CD8-positive, alpha-beta memory T cell (primary cell): ENCODE data around the gene CEP72. TPM values are rescaled to one million over a fixed set of nuclear protein-coding genes. Genes with fewer than 3 reads are reported as not detected.
"Not testable (repeated sequence)": the region's sequence is repeated elsewhere in the genome, so short reads cannot be mapped to it uniquely, and the experiment has no call there.

Experiments used
- CTCF ChIA-PET: fragments of 350-600 bp; sonication (Branson Sonifier 250); formaldehyde crosslinking; loops from one replicate; lab custom pipeline; 2021; ENCODE audit warnings: antibody characterized with exemption; lab: Charles Lee
- POLR2A ChIA-PET: fragments of 350-600 bp; sonication (Branson Sonifier 250); formaldehyde crosslinking; loops from one replicate; lab custom pipeline; 2021; ENCODE audit warnings: antibody characterized with exemption; lab: Charles Lee
- DNase-seq, 5 donors: peaks; one replicate each; pipeline versions ENCODE4 v3.0.0 to v3.0.0-alpha.2; 2020 to 2022; ENCODE audit warnings: mixed read lengths in 1 of 5
- H3K27ac ChIP-seq: one replicate; pipeline ENCODE4 v1.7.0; 2013; ENCODE audit warnings: low read depth, mild to moderate bottlenecking, low read length, moderate library complexity
- H3K27me3 ChIP-seq: 2 replicates; pipeline ENCODE4 v1.7.0; 2013; ENCODE audit warnings: low read length, mild to moderate bottlenecking; ENCODE audit not compliant: insufficient read depth, poor library complexity, severe bottlenecking
- H3K36me3 ChIP-seq: 2 replicates; pipeline ENCODE4 v1.7.0; 2013; ENCODE audit warnings: mild to moderate bottlenecking, low read length, moderate library complexity; ENCODE audit not compliant: insufficient read depth
- H3K4me1 ChIP-seq: 2 replicates; pipeline ENCODE4 v1.7.0; 2013; ENCODE audit warnings: mild to moderate bottlenecking, low read length, moderate library complexity; ENCODE audit not compliant: insufficient read depth
- H3K4me3 ChIP-seq: 2 replicates; pipeline ENCODE4 v1.7.0; 2013; ENCODE audit warnings: mild to moderate bottlenecking, low read length
- H3K9me3 ChIP-seq: 2 replicates; pipeline ENCODE4 v1.7.0; 2013; ENCODE audit warnings: mild to moderate bottlenecking, low read length
- H3K27ac Mint-ChIP-seq, 8 donors: one replicate each; pipeline ENCODE4 v1.8.0; 2020 to 2021; ENCODE audit warnings: mixed read lengths in 8 of 8, mild to moderate bottlenecking in 6 of 8, inconsistent platforms in 3 of 8, moderate library complexity in 3 of 8
- H3K27me3 Mint-ChIP-seq, 2 donors: one replicate each; pipeline ENCODE4 v1.8.0; 2020 to 2021; ENCODE audit warnings: mixed read lengths in 2 of 2, mild to moderate bottlenecking in 1 of 2, moderate library complexity in 1 of 2
- H3K36me3 Mint-ChIP-seq, 3 donors: one replicate each; pipeline ENCODE4 v1.8.0; 2020 to 2021; ENCODE audit warnings: mixed read lengths in 3 of 3, inconsistent platforms in 1 of 3, mild to moderate bottlenecking in 1 of 3
- H3K4me1 Mint-ChIP-seq, 3 donors: one replicate each; pipeline ENCODE4 v1.8.0; 2020 to 2021; ENCODE audit warnings: mixed read lengths in 3 of 3, inconsistent platforms in 1 of 3, mild to moderate bottlenecking in 1 of 3
- H3K4me3 Mint-ChIP-seq, 7 donors: one replicate each; pipeline ENCODE4 v1.8.0; 2020 to 2021; ENCODE audit warnings: mixed read lengths in 7 of 7, mild to moderate bottlenecking in 6 of 7, moderate library complexity in 4 of 7, inconsistent platforms in 2 of 7
- H3K9me3 Mint-ChIP-seq, 5 donors: one replicate each; pipeline ENCODE4 v1.8.0; 2020 to 2022; ENCODE audit warnings: mixed read lengths in 5 of 5, mild to moderate bottlenecking in 3 of 5, moderate library complexity in 2 of 5, inconsistent platforms in 1 of 5
- polyA plus RNA-seq: library from polyadenylated mRNA; unstranded; fragments of 300-500 nt; fragmentation: Illumina TruSeq; gene quantifications from one replicate; pipeline ENCODE4 v1.2.3, GENCODE V29; 2021
- total RNA-seq, 2 experiments: library from RNA; stranded (reverse); gene quantifications; one replicate each; pipeline ENCODE4 v1.2.3, GENCODE V29; 2021

The CEP72 gene
- total and polyA plus RNA-seq, 3 experiments from 2014 or later = 4.2 to 21.0 (median 20.0) TPM

DNA sequence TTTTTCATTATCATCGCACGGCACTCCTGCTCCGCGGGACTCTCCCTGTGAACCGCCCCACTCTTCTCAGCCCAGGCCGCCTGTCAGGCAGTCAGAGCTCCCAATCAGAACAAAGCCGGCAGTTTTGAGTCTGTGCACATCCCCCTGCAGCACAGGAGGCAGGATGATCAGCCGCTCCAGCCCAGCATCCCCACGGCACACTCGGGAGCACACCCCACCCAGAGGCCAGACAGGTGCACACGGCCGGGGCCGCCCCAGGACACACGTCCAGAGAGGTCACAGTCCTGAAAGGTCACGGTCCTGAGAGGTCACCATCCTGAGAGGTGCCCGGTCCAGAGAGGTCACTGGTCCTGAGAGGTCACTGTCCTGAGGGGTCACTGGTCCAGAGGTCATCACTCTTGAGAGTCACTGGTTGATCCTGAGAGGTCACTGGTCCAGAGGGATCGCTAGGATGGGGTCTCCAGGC, 72.6 kb downstream of the CEP72 start:
- ChIA-PET POLR2A (no interaction called here), CTCF (no interaction called here)
- Mint-ChIP-seq H3K4me1 (no peaks in the 10 kb centered on the region), H3K9me3 (no peaks in the 10 kb centered on the region), H3K4me3 (no peak overlapping the region), H3K27ac (no peak overlapping the region), H3K36me3 (no peaks in the 10 kb centered on the region), H3K27me3 (peaks cover 2 to 4% of the 10 kb centered on the region in 2 donors)
- Histone ChIP-seq H3K27ac (no peak overlapping the region), H3K4me3 (no peak overlapping the region), H3K27me3 (no peaks in the 10 kb centered on the region), H3K36me3 (no peaks in the 10 kb centered on the region), H3K4me1 (no peaks in the 10 kb centered on the region), H3K9me3 (no peaks in the 10 kb centered on the region)
- no peak for DNase-seq

DNA sequence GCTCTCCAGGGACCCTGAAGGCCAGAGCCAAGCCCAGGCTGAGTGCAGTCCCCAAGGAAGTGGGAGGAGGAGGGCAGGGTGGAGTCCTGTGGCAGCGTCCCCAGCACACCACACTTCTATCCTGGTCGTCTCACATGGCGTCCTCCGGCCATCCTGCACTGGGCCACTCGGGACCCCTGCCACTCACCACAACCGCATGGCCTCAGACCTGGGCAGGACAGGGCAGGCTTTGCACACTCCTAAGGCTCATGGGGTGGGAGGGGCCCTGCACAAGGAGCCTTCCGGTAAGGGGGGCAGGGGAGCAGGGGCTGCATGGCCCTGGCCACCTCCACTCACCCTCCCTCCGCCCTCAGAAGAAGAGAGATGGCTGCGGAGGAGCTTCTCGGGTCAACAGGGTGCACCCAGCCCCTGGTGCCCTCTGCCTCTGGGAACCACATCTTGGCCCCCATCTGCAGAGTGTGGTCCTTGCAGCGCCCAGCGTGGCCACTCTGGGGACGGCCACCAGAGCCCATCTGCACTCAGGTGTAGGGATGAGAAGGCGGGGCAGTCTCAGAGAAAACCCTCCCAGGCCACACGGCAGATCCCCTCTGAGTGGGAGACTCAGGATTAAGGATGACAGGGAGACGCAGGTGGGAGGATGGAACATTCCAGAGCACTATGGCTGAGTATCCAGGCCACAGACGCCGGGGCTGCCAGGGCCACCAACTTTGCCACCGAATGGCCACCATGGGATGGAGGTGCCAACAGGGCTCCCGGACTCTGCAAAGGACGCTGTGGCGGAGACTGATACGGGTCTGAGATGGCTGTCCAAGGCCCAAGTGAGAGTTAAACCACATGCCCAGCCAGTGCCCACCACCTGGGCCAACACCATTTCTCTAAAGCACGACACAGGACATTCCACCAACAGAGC, 73.4 kb downstream of the CEP72 start:
- H3K4me3 ChIP-seq = no peak overlapping the region
- ChIA-PET POLR2A (no interaction called here), CTCF (no interaction called here)
- Mint-ChIP-seq H3K27me3 (peaks cover 2 to 4% of the 10 kb centered on the region in 2 donors), H3K27ac (no peak overlapping the region), H3K9me3 (no peaks in the 10 kb centered on the region), H3K4me1 (no peaks in the 10 kb centered on the region), H3K4me3 (no peak overlapping the region), H3K36me3 (no peaks in the 10 kb centered on the region)
- no peaks in the 10 kb centered on the region for H3K36me3 ChIP-seq
- H3K27me3 ChIP-seq = no peaks in the 10 kb centered on the region
- no peak overlapping the region for H3K27ac ChIP-seq
- DNase-seq = no peak
- H3K4me1 ChIP-seq = no peaks in the 10 kb centered on the region
- no peaks in the 10 kb centered on the region for H3K9me3 ChIP-seq

DNA sequence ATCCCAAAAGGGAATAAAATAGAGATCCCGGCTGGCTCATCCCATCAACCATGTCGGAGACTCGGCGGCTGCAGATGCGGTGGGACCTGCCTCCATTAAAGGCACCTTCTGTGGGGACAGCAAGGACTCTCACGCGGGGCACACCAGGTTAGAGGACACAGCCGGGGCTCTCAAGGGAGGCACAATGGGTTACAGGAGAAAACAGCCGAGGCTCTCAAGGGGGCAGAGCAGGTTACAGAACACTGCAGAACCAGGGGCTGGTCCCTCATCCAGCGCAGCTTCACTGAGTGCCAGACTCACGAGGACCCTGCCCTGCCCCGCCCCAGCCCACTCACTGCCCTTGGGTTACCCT, 74.0 kb downstream of the CEP72 start:
- H3K27me3 ChIP-seq, H3K4me1 Mint-ChIP-seq, H3K9me3 ChIP-seq, POLR2A ChIA-PET, H3K9me3 Mint-ChIP-seq, H3K36me3 ChIP-seq, H3K4me3 Mint-ChIP-seq, H3K36me3 Mint-ChIP-seq, H3K27me3 Mint-ChIP-seq, H3K27ac Mint-ChIP-seq, H3K4me3 ChIP-seq, H3K4me1 ChIP-seq, DNase-seq, H3K27ac ChIP-seq, CTCF ChIA-PET: not testable (repeated sequence)

DNA sequence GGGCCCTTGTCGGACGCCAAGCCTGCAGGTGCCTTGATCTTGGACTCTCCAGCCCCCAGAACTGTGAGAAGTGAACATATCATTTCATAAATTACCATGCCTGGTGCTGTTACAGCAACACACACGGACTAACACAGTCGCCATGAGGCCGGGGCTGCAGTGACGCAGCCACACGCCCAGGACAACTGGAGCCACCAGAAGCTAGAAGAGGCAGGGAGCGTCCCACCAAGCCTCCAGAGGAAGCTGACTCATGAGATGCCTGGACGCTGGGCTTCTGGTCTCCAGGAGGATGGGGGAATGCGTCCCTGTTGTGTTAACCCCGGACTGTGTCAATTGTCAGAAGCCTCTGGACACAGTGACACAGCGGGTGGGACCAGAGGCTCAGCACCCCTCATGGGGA, 74.8 kb downstream of the CEP72 start:
- H3K36me3 ChIP-seq, H3K4me1 Mint-ChIP-seq, H3K4me3 Mint-ChIP-seq, POLR2A ChIA-PET, CTCF ChIA-PET, H3K9me3 ChIP-seq, H3K27me3 Mint-ChIP-seq, H3K4me3 ChIP-seq, H3K27me3 ChIP-seq, H3K36me3 Mint-ChIP-seq, H3K9me3 Mint-ChIP-seq, H3K27ac Mint-ChIP-seq, H3K4me1 ChIP-seq, DNase-seq, H3K27ac ChIP-seq: not testable (repeated sequence)

DNA sequence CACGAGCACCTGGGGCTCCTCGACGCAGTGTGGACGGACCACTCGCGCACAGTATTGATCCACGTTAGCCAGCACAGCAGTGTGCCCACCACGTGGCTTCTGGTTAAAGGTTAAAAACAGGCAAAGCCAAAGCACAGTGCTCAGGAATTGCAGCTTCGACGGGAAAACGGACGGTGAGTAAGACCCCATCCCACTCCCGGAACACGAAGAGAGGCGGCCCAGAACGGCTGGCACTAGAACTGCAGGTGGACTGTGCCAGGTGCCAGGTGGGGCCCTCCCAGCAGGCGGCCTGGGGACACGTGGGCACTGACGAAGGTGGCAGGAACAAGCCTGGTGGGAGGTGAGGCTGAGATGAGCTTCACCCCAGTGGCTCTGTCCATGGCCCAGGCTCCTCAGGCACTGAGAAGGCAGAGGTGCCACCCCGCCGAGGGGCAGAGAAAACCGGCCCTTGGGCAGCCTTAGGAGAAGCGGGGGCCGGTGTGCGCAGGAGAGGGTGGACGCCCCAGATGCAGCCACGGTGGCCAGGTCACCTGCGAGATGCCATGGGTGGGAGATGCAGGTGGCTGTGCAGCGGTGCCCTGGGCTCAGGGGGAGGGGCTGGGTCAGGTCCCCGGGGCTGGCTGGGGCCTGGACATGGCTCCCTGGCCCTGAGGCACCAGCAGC, 76.3 kb downstream of the CEP72 start:
- H3K4me1 ChIP-seq, H3K27ac Mint-ChIP-seq, H3K27me3 Mint-ChIP-seq, H3K4me1 Mint-ChIP-seq, DNase-seq, H3K4me3 Mint-ChIP-seq, H3K27ac ChIP-seq, H3K9me3 ChIP-seq, CTCF ChIA-PET, H3K9me3 Mint-ChIP-seq, H3K4me3 ChIP-seq, H3K27me3 ChIP-seq, H3K36me3 Mint-ChIP-seq, POLR2A ChIA-PET, H3K36me3 ChIP-seq: not testable (repeated sequence)

DNA sequence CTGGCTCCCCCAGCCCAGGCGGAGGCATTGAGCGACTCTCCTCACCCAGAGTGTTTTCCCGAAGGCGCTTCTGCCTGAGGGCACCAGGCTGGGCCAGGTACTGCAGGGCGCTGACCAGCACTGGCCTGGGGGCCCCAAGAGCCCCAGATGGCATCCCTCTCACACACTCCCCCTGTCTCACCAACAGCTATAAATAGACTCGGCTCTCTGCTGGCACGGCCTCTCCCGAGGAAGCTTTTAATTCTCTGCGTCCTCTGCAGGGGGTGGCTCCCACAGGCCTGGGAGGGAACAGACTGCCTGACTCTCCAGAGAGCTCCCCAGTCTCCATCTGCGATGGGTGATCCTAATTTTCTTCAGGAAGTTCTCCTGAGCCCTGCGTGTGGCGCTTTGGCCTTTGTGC, 78.2 kb downstream of the CEP72 start:
- H3K4me1 Mint-ChIP-seq, H3K9me3 ChIP-seq, H3K4me3 Mint-ChIP-seq, POLR2A ChIA-PET, H3K27me3 Mint-ChIP-seq, DNase-seq, H3K27ac ChIP-seq, CTCF ChIA-PET, H3K27me3 ChIP-seq, H3K36me3 ChIP-seq, H3K27ac Mint-ChIP-seq, H3K36me3 Mint-ChIP-seq, H3K9me3 Mint-ChIP-seq, H3K4me3 ChIP-seq, H3K4me1 ChIP-seq: not testable (repeated sequence)

DNA sequence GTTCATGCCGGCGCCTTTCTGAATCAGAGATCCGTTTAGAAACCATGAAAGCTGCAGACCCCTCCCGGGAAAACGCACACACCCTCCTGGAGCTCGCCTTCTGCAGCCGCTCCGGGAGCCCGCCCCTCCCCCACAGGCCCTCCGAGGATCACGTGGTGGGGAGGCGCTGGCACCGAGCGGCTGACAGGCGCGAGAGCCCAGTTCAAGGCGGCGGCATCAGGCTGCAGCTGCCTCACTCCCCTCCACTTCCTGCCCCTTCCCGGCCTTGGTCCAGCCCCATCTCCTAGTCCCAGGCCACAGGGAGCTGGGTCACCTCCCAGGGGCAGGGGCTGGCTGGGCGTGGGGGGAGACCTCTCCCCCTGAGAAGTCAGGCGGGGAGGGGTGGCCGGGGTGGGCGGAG, 78.9 kb downstream of the CEP72 start:
- CTCF ChIA-PET, H3K4me1 Mint-ChIP-seq, H3K27me3 Mint-ChIP-seq, H3K4me1 ChIP-seq, POLR2A ChIA-PET, H3K27ac Mint-ChIP-seq, H3K4me3 Mint-ChIP-seq, H3K4me3 ChIP-seq, DNase-seq, H3K36me3 ChIP-seq, H3K36me3 Mint-ChIP-seq, H3K27me3 ChIP-seq, H3K27ac ChIP-seq, H3K9me3 Mint-ChIP-seq, H3K9me3 ChIP-seq: not testable (repeated sequence)

DNA sequence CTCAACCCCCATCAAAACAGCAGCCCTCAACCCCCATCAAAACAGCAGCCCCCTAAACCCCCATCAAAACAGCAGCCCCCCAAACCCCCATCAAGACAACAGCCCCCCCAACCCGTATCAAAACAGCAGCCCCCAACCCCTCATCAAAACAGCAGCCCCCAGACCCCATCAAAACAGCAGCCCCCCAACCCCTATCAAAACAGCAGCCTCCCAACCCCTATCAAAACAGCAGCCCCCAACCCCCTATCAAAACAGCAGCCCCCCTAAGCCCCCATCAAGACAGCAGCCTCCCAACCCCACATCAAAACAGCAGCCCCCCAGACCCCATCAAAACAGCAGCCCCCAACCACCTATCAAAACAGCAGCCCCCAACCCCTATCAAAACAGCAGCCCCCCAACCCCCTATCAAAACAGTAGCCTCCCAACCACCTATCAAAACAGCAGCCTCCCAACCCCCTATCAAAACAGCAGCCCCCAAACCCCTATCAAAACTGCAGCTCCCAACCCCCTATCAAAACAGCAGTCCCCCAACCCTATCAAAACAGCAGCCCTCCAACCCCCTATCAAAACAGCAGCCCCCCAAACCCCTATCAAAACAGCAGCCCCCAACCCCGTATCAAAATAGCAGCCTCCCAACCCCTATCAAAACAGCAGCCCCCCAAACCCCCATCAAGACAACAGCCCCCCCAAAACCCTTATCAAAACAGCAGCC, 79.8 kb downstream of the CEP72 start:
- Mint-ChIP-seq H3K36me3 (peaks cover 0 to 4% (median 0%) of the 10 kb centered on the region in 3 donors), H3K27me3 (no peaks in the 10 kb centered on the region), H3K4me1 (no peaks in the 10 kb centered on the region), H3K9me3 (peaks cover 0 to under 1% (median 0%) of the 10 kb centered on the region in 5 donors), H3K4me3 (peak overlapping the region in 5 of 7 donors; percentile 53 to 81 (median 69)), H3K27ac (peak overlapping the region in 2 of 8 donors; percentile 35 to 79)
- no peak overlapping the region for H3K4me3 ChIP-seq
- H3K27me3 ChIP-seq = no peaks in the 10 kb centered on the region
- H3K4me1 ChIP-seq = peaks cover 7% of the 10 kb centered on the region
- DNase-seq = no peak
- ChIA-PET POLR2A (no interaction called here), CTCF (no interaction called here)
- no peak overlapping the region for H3K27ac ChIP-seq
- H3K36me3 ChIP-seq = no peaks in the 10 kb centered on the region
- H3K9me3 ChIP-seq = no peaks in the 10 kb centered on the region
